ENCODE measurements around the gene ITGB3.
"Not testable (repeated sequence)": the region's sequence is repeated elsewhere in the genome, so short reads cannot be mapped to it uniquely, and the experiment has no call there.

The ITGB3 gene

DNA sequence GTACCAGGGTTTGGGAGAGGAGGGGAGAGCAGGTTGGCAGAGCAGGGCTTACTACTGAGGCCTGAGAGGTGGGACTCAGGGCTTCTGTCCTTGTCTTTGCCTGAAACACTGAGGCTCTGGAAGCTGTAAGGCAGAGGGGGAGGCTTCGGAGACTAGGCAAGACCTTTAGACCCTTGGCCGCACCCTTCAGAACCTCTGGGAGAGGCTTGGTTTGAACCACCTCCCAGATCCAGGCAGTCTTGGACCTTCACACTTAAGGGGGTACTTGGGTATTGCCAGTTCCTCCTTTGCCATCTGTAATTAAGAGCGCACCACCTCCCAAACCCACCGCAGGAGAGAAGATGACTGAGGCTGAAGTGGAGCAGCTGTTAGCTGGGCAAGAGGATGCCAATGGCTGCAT is 31.6 kb upstream of the ITGB3 start:
- H3K27ac Mint-ChIP-seq, result no peak overlapping the region
- H3K4me1 Mint-ChIP-seq, result peaks cover 34% of the 10 kb centered on the region
- TF ChIP-seq, protein P1, sequence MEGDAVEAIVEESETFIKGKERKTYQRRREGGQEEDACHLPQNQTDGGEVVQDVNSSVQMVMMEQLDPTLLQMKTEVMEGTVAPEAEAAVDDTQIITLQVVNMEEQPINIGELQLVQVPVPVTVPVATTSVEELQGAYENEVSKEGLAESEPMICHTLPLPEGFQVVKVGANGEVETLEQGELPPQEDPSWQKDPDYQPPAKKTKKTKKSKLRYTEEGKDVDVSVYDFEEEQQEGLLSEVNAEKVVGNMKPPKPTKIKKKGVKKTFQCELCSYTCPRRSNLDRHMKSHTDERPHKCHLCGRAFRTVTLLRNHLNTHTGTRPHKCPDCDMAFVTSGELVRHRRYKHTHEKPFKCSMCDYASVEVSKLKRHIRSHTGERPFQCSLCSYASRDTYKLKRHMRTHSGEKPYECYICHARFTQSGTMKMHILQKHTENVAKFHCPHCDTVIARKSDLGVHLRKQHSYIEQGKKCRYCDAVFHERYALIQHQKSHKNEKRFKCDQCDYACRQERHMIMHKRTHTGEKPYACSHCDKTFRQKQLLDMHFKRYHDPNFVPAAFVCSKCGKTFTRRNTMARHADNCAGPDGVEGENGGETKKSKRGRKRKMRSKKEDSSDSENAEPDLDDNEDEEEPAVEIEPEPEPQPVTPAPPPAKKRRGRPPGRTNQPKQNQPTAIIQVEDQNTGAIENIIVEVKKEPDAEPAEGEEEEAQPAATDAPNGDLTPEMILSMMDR (IDR thresholded peaks at IDR 0.05; ENCODE audit: unreplicated experiment in 3 of 3), result no peak
- H3K9me3 Mint-ChIP-seq, result peaks cover 7% of the 10 kb centered on the region
- H3K4me3 Mint-ChIP-seq, result no peak overlapping the region
- peaks cover 3% of the 10 kb centered on the region for H3K36me3 Mint-ChIP-seq (ENCODE audit: low read depth)
- peaks cover 18% of the 10 kb centered on the region for H3K27me3 Mint-ChIP-seq (ENCODE audit: low read depth)

GRCh38 chr17:47223007-47223406 is 30.6 kb upstream of the ITGB3 start:
- H3K9me3 Mint-ChIP-seq, result peaks cover 7% of the 10 kb centered on the region
- peaks cover 34% of the 10 kb centered on the region for H3K4me1 Mint-ChIP-seq
- TF ChIP-seq, protein P1 (IDR thresholded peaks at IDR 0.05; ENCODE audit: unreplicated experiment in 3 of 3), result no peak
- peaks cover 16% of the 10 kb centered on the region for H3K27me3 Mint-ChIP-seq (ENCODE audit: low read depth)
- peaks cover 3% of the 10 kb centered on the region for H3K36me3 Mint-ChIP-seq (ENCODE audit: low read depth)
- no peak overlapping the region for H3K4me3 Mint-ChIP-seq
- no peak overlapping the region for H3K27ac Mint-ChIP-seq

DNA sequence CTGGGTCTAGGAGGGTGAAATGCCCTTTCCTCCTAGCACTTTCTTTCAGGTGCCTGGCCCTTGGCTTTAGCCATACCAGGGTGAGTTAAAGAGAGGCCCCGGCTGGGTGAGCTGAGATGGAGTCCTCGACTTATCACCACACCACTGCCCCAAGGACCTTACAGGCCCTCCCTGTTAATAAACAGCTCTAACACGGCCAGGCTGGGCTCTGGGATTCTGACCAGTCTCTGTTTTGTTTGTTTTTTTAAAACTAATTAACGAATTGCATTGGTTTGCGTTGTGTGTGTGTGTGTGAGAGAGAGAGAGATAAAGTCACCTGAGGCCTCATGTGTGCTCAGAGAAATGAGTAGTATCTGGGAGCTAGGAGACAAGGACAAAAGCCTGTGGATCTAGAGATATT is 30.2 kb upstream of the ITGB3 start:
- TF ChIP-seq, protein P1 (IDR thresholded peaks at IDR 0.05; ENCODE audit: unreplicated experiment in 3 of 3), result no peak
- H3K27me3 Mint-ChIP-seq (ENCODE audit: low read depth), result peaks cover 18% of the 10 kb centered on the region
- H3K4me1 Mint-ChIP-seq, result peaks cover 34% of the 10 kb centered on the region
- peaks cover 3% of the 10 kb centered on the region for H3K36me3 Mint-ChIP-seq (ENCODE audit: low read depth)
- no peak overlapping the region for H3K4me3 Mint-ChIP-seq
- peaks cover 7% of the 10 kb centered on the region for H3K9me3 Mint-ChIP-seq
- H3K27ac Mint-ChIP-seq, result no peak overlapping the region

DNA sequence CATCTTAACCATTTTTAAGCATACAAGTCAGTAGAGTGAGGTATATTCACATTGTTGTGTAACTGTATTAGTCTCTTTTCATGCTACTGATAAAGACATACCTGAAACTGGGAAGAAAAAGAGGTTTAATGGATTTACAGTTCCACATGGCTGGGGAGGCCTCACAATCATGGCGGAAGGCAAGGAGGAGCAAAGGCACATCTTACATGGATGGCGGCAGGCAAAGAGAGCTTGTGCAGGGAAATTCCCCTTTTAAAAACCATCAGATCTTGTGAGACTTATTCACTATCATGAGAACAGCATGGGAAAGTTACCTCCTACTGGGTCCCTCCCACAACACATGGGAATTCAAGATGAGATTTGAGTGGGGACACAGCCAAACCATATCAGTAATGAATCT is 29.6 kb upstream of the ITGB3 start:
- H3K4me1 Mint-ChIP-seq, result peaks cover 33% of the 10 kb centered on the region
- H3K4me3 Mint-ChIP-seq, result not testable (repeated sequence)
- peak overlapping the region in 2 of 3 experiments; percentile 10 to 91 for H3K27ac Mint-ChIP-seq

DNA sequence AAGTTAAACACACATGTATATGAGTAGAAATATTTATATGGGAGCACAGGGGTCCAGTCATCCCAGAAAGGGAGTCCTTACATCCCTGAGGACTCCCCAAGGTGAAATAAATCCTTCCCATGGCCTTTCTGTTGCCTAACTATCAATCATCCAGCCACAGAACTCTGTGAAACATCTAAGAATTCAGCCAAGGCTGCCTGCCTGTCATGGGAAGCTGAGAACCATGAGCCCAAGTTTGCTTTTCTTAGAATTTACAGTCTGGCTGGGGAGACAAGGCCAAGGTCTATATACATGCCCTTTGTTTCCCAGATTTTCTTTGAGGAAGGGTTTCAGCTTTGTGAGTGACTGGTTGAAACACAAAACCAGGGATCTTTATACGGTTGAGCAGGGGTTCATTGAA is 28.7 kb upstream of the ITGB3 start:
- Mint-ChIP-seq H3K4me1 (peaks cover 37% of the 10 kb centered on the region), H3K36me3 (ENCODE audit: low read depth) (peaks cover 3% of the 10 kb centered on the region), H3K27ac (peak overlapping the region; percentile 39 to 91 (median 84)), H3K9me3 (peaks cover 7% of the 10 kb centered on the region), H3K27me3 (ENCODE audit: low read depth) (peaks cover 15% of the 10 kb centered on the region), H3K4me3 (no peak overlapping the region)
- TF ChIP-seq, protein P1 (IDR thresholded peaks at IDR 0.05; ENCODE audit: unreplicated experiment in 3 of 3), result no peak

More for the DNA sequence above, 29.6 kb upstream of the ITGB3 start:
- H3K36me3 Mint-ChIP-seq (ENCODE audit: low read depth); H3K9me3 Mint-ChIP-seq: not testable (repeated sequence)
- peaks cover 18% of the 10 kb centered on the region for H3K27me3 Mint-ChIP-seq (ENCODE audit: low read depth)

DNA sequence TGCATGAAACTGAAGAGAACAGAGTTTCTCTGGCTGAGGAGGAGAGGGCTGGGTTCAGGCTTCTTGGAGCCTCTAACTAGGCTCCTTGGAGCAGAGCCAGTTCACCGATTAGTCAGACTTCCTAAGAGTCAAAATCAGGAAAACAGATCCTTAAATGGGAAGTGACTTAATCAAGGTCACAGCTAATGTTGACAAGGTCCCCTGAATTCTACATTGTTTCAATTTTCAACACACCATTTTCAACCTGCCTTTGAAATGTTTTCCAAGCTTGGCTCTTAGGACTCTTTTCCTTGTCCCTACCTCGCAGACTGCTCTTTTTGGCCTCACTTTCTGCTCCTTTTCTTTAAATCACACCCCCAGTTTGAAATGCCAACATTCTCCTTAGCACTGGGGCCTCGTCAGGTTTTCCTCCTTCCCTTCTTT is 28.2 kb upstream of the ITGB3 start:
- Mint-ChIP-seq H3K9me3 (peaks cover 7% of the 10 kb centered on the region), H3K36me3 (ENCODE audit: low read depth) (peaks cover 3% of the 10 kb centered on the region), H3K27me3 (ENCODE audit: low read depth) (peaks cover 12% of the 10 kb centered on the region), H3K4me1 (peaks cover 37% of the 10 kb centered on the region), H3K4me3 (no peak overlapping the region), H3K27ac (peak overlapping the region; percentile 39 to 91 (median 84))
- TF ChIP-seq, protein P1 (IDR thresholded peaks at IDR 0.05; ENCODE audit: unreplicated experiment in 3 of 3), result no peak
